Astrocyte (in vitro differentiated cells and primary cell): ENCODE data around the gene ZMAT3. TPM values are rescaled to one million over a fixed set of nuclear protein-coding genes. Genes with fewer than 3 reads are reported as not detected.

Source experiments
- DNase-seq: peaks from one replicate; pipeline ENCODE4 v3.0.0-alpha.2; 2010; ENCODE audit warnings: low read depth
- FAIRE-seq: peaks from 2 replicates; lab custom pipeline; 2011; peaks lifted over from hg19 to GRCh38; lab: Jason Lieb, UNC
- H2AFZ ChIP-seq: 2 replicates; pipeline ENCODE4 v1.6.0; 2012; ENCODE audit warnings: low read depth, low read length, inconsistent platforms
- H3K27ac ChIP-seq: 2 replicates; pipeline ENCODE4 v1.5.1; 2011; ENCODE audit warnings: low read depth, low read length, inconsistent platforms
- H3K27me3 ChIP-seq: 2 replicates; pipeline ENCODE4 v1.6.0; 2011; ENCODE audit warnings: low read length, inconsistent platforms; ENCODE audit not compliant: insufficient read depth
- H3K36me3 ChIP-seq: 2 replicates; pipeline ENCODE4 v1.5.1; 2011; ENCODE audit warnings: low read length, inconsistent platforms; ENCODE audit not compliant: insufficient read depth
- H3K4me1 ChIP-seq: 2 replicates; pipeline ENCODE4 v1.5.1; 2011; ENCODE audit warnings: low read length, inconsistent platforms; ENCODE audit not compliant: insufficient read depth
- H3K4me2 ChIP-seq: 2 replicates; pipeline ENCODE4 v1.6.0; 2012; ENCODE audit warnings: low read length, inconsistent platforms
- H3K4me3 ChIP-seq: 2 replicates; pipeline ENCODE4 v1.5.1; 2011; ENCODE audit warnings: low read depth, mild to moderate bottlenecking, low read length, inconsistent platforms; ENCODE audit not compliant: insufficient read depth
- H3K79me2 ChIP-seq: 2 replicates; pipeline ENCODE4 v1.6.0; 2012; ENCODE audit warnings: mild to moderate bottlenecking, low read length, inconsistent platforms; ENCODE audit not compliant: insufficient read depth
- H3K9ac ChIP-seq: 2 replicates; pipeline ENCODE4 v1.6.0; 2012; ENCODE audit warnings: mild to moderate bottlenecking, low read length, inconsistent platforms
- H3K9me3 ChIP-seq: 2 replicates; pipeline ENCODE4 v1.5.1; 2012; ENCODE audit warnings: low read depth, mild to moderate bottlenecking, low read length, inconsistent platforms; ENCODE audit not compliant: insufficient read depth
- H4K20me1 ChIP-seq: 2 replicates; pipeline ENCODE4 v1.6.0; 2012; ENCODE audit warnings: low read length, inconsistent platforms; ENCODE audit not compliant: insufficient read depth
- H3K27ac Mint-ChIP-seq: one replicate; pipeline ENCODE4 v1.8.0; 2021; ENCODE audit warnings: mild to moderate bottlenecking, mixed read lengths; ENCODE audit not compliant: unreplicated experiment
- H3K27me3 Mint-ChIP-seq: one replicate; pipeline ENCODE4 v1.8.0; 2021; ENCODE audit warnings: low read depth, mixed read lengths; ENCODE audit not compliant: unreplicated experiment
- H3K36me3 Mint-ChIP-seq: one replicate; pipeline ENCODE4 v1.8.0; 2021; ENCODE audit warnings: low read depth, mixed read lengths; ENCODE audit not compliant: unreplicated experiment
- H3K4me1 Mint-ChIP-seq: one replicate; pipeline ENCODE4 v1.8.0; 2021; ENCODE audit warnings: low read depth, mixed read lengths; ENCODE audit not compliant: unreplicated experiment
- H3K4me3 Mint-ChIP-seq: one replicate; pipeline ENCODE4 v1.8.0; 2021; ENCODE audit warnings: mild to moderate bottlenecking, moderate library complexity, mixed read lengths; ENCODE audit not compliant: unreplicated experiment
- H3K9me3 Mint-ChIP-seq: one replicate; pipeline ENCODE4 v1.8.0; 2021; ENCODE audit warnings: mild to moderate bottlenecking, mixed read lengths; ENCODE audit not compliant: unreplicated experiment
- EZH2 ChIP-seq: IDR thresholded peaks from 2 replicates; pipeline ENCODE4 v1.6.1; 2012; ENCODE audit warnings: mild to moderate bottlenecking, low read length, inconsistent platforms; ENCODE audit not compliant: insufficient read depth
- total RNA-seq: library from RNA; stranded (reverse); gene quantifications from 2 replicates; pipeline ENCODE4 v1.2.1, GENCODE V29; 2021
- TF ChIP-seq, protein P1 (sequence below): IDR thresholded peaks from 2 replicates; pipeline ENCODE4 v1.5.1; 2011; ENCODE audit warnings: low read depth, mild to moderate bottlenecking, inconsistent platforms, low read length, moderate library complexity; ENCODE audit not compliant: insufficient read depth

Gene ZMAT3
- total RNA-seq, 1 donor from 2014 or later: 89.6 TPM

DNA sequence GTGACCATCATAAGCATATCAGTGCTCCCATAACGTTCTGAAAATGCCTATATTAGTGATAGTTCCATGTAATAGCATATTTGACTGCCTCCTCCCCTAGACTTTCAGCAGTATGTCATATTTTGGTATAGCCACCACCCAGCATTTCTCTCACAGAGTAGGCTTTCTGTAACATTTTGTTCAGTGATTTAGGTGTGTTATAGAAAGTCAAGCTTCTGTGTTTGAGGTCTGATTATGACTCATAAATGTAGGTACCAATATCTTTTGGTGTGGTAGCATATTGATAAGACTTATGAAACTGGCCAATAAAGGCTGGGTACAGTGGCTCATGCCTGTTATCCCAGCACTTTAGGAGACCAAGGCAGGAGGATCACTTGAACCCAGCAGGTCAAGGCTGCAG lies 34.3 kb upstream of the ZMAT3 start:
- no peak overlapping the region for H3K4me3 ChIP-seq
- H3K36me3 Mint-ChIP-seq: no peaks in the 10 kb centered on the region
- no peak overlapping the region for H2AFZ ChIP-seq
- FAIRE-seq: no peak
- H3K27me3 ChIP-seq: no peaks in the 10 kb centered on the region
- H4K20me1 ChIP-seq: no peaks in the 10 kb centered on the region
- H3K9ac ChIP-seq: no peak overlapping the region
- no peak overlapping the region for H3K27ac Mint-ChIP-seq
- no peaks in the 10 kb centered on the region for H3K9me3 Mint-ChIP-seq
- H3K27me3 Mint-ChIP-seq: no peaks in the 10 kb centered on the region
- H3K36me3 ChIP-seq: no peaks in the 10 kb centered on the region
- H3K4me2 ChIP-seq: no peak overlapping the region
- peaks cover 10% of the 10 kb centered on the region for H3K4me1 Mint-ChIP-seq
- TF ChIP-seq, protein P1, sequence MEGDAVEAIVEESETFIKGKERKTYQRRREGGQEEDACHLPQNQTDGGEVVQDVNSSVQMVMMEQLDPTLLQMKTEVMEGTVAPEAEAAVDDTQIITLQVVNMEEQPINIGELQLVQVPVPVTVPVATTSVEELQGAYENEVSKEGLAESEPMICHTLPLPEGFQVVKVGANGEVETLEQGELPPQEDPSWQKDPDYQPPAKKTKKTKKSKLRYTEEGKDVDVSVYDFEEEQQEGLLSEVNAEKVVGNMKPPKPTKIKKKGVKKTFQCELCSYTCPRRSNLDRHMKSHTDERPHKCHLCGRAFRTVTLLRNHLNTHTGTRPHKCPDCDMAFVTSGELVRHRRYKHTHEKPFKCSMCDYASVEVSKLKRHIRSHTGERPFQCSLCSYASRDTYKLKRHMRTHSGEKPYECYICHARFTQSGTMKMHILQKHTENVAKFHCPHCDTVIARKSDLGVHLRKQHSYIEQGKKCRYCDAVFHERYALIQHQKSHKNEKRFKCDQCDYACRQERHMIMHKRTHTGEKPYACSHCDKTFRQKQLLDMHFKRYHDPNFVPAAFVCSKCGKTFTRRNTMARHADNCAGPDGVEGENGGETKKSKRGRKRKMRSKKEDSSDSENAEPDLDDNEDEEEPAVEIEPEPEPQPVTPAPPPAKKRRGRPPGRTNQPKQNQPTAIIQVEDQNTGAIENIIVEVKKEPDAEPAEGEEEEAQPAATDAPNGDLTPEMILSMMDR: no peak
- TF ChIP-seq EZH2: no peak
- DNase-seq: no peak
- no peak overlapping the region for H3K4me3 Mint-ChIP-seq
- no peak overlapping the region for H3K27ac ChIP-seq
- no peaks in the 10 kb centered on the region for H3K79me2 ChIP-seq
- H3K9me3 ChIP-seq: no peaks in the 10 kb centered on the region
- peaks cover 9% of the 10 kb centered on the region for H3K4me1 ChIP-seq

DNA sequence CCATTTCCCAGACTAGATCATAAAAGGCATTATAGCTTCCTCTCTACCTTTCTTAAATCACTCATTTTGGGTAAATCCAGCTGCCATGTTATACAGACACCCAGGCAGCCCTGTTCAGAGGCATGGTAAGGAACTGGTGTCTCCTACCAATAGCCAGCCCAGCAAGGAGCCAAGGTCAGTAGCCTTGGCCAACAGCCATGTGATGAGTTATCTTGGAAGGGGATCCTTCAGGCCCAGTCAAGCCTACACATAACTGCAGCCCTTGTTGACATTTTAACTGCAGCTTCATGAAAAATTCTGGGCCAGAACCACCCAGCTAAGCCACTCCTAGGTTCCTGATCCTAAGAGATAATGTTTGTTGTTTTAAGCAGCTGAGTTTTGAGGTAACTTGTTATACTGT lies 29.0 kb upstream of the ZMAT3 start:
- no peak overlapping the region for H3K9ac ChIP-seq
- no peak overlapping the region for H3K4me3 ChIP-seq
- no peaks in the 10 kb centered on the region for H4K20me1 ChIP-seq
- no peaks in the 10 kb centered on the region for H3K36me3 Mint-ChIP-seq
- peaks cover 4% of the 10 kb centered on the region for H3K4me1 ChIP-seq
- TF ChIP-seq, protein P1: no peak
- no peak for TF ChIP-seq EZH2
- H3K4me1 Mint-ChIP-seq: peaks cover 20% of the 10 kb centered on the region
- no peak overlapping the region for H3K27ac ChIP-seq
- no peaks in the 10 kb centered on the region for H3K79me2 ChIP-seq
- H3K27me3 ChIP-seq: no peaks in the 10 kb centered on the region
- H3K4me3 Mint-ChIP-seq: no peak overlapping the region
- H3K4me2 ChIP-seq: no peak overlapping the region
- DNase-seq (peak; percentile 6), FAIRE-seq (no peak)
- H3K27ac Mint-ChIP-seq: no peak overlapping the region
- no peaks in the 10 kb centered on the region for H3K9me3 ChIP-seq
- H3K9me3 Mint-ChIP-seq: no peaks in the 10 kb centered on the region
- H3K36me3 ChIP-seq: no peaks in the 10 kb centered on the region
- H3K27me3 Mint-ChIP-seq: no peaks in the 10 kb centered on the region
- H2AFZ ChIP-seq: peak overlapping the region; percentile 40

DNA sequence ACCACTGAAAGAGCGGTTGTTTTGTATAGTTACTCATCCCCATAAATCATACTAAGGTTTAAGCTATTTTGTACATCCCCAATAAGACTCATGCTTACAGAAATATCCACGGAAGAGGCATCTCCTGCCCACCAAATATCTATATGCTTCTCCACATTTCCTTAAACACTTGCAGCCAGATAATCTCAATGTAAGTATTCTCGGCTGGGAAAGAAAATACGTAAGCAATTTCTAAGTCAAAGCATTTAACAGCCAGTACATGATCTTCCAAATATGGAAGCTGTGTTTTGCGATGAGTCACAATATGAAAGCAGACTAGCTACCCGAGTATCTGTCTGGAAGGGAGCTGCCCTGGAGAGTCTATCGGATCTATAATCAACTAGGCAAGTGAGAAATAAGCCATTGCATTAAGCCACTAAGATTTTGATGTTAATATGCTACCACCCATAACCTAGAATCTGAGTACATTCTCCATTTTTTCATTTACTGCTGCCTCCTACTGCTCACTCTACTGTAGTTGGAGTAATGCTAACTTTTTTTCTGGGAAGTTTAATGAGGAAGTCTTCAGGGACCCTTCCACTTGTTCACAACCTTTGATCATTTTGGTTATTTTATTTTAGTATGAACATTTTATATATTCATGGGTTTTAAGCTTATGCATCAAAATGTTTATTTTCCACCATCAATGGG lies 26.9 kb upstream of the ZMAT3 start:
- Mint-ChIP-seq H3K36me3 (no peaks in the 10 kb centered on the region), H3K27me3 (no peaks in the 10 kb centered on the region), H3K27ac (peak overlapping the region; percentile 73), H3K4me3 (no peak overlapping the region), H3K4me1 (peaks cover 20% of the 10 kb centered on the region), H3K9me3 (no peaks in the 10 kb centered on the region)
- Histone ChIP-seq H2AFZ (peak overlapping the region; percentile 74), H3K4me1 (peaks cover 4% of the 10 kb centered on the region), H3K4me3 (no peak overlapping the region), H3K4me2 (peak overlapping the region; percentile 62), H3K9ac (peak overlapping the region; percentile 29), H3K79me2 (no peaks in the 10 kb centered on the region), H3K27ac (no peak overlapping the region), H3K36me3 (no peaks in the 10 kb centered on the region), H3K9me3 (no peaks in the 10 kb centered on the region), H4K20me1 (no peaks in the 10 kb centered on the region), H3K27me3 (no peaks in the 10 kb centered on the region)
- TF ChIP-seq, protein P1: no peak
- no peak for TF ChIP-seq EZH2
- FAIRE-seq: peak; percentile 75
- peak; percentile 54 for DNase-seq
